Urinary bladder (tissue), 4 donors: ENCODE results near the gene TIMM10. TPM values are rescaled to one million over a fixed set of nuclear protein-coding genes. Genes with fewer than 3 reads are reported as not detected.

ENCODE experiments used
- DNase-seq: peaks from one replicate; pipeline ENCODE4 v3.0.0-alpha.2; 2015; ENCODE audit errors: extremely low spot score
- H3K27ac ChIP-seq: one replicate; pipeline ENCODE4 v1.5.1; 2013; ENCODE audit warnings: low read depth, mild to moderate bottlenecking, moderate library complexity
- H3K36me3 ChIP-seq: one replicate; pipeline ENCODE4 v1.6.1; 2013; ENCODE audit warnings: mild to moderate bottlenecking, moderate library complexity; ENCODE audit not compliant: insufficient read depth
- H3K4me1 ChIP-seq: one replicate; pipeline ENCODE4 v1.6.1; 2013; ENCODE audit warnings: mild to moderate bottlenecking, moderate library complexity; ENCODE audit not compliant: insufficient read depth
- H3K4me3 ChIP-seq: one replicate; pipeline ENCODE4 v1.5.1; 2013; ENCODE audit warnings: low read depth, low read length
- WGBS: extraction: QIAGEN DNeasy Blood & Tissue Kit; methylation state at CpG from one replicate; pipeline ENCODE4 v1.1.7; 2013; 5-methylcytosine and 5-hydroxymethylcytosine counted together
- polyA plus RNA-seq: library from polyadenylated mRNA; stranded (reverse); fragments of 200-250 nt; gene quantifications from one replicate; pipeline ENCODE4 v1.2.3, GENCODE V29; 2013
- total RNA-seq: library from RNA; depleted of rRNA; stranded (reverse); fragments of >200 nt; gene quantifications from one replicate; pipeline ENCODE4 v1.2.3, GENCODE V29; 2014
- donor health status: healthy with polysubstance abuse.
- donor health status: healthy.

TIMM10 gene
- total and polyA plus RNA-seq, 2 donors, result 14.3 to 40.7 TPM

DNA sequence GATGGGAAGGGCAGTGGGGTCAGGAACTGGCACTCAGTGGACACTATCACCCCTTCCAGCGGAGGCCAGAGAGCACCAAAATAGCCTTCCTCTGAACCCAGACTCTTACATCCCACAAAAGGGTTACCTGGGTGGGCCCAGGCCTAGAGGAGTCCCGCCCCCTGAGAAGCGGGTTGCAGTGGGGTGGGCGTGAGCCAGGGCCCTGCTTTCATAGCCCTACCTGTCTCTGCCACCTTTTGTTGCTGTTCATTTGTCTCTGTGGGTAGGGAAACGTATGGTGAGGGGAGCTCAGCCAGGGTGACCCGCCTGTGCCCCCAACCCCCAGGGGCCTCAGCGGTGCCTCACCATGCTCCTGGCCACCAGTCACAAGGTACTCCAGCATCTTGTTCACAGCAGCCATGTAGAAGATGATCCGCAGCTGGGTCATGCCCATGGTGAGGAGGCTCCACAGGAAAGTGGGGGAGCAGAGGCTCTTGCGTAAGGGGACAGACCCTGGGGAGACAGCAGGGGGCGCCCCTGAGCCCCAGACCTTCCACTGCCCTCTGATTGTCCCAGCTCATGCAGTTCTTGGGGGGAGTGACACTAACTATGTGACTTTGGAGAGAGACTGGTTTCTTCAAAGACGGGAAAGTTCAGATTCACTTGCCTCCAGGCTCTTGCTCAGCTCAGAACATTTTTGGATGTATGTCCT is 39.0 kb downstream of the TIMM10 start:
- 80% methylated on average over 11 of the region's 11 CpGs for whole genome bisulfite sequencing
- no peak overlapping the region for H3K4me3 ChIP-seq
- H3K36me3 ChIP-seq, result no peaks in the 10 kb centered on the region
- H3K4me1 ChIP-seq, result no peaks in the 10 kb centered on the region
- H3K27ac ChIP-seq, result no peak overlapping the region
- no peak for DNase-seq

DNA sequence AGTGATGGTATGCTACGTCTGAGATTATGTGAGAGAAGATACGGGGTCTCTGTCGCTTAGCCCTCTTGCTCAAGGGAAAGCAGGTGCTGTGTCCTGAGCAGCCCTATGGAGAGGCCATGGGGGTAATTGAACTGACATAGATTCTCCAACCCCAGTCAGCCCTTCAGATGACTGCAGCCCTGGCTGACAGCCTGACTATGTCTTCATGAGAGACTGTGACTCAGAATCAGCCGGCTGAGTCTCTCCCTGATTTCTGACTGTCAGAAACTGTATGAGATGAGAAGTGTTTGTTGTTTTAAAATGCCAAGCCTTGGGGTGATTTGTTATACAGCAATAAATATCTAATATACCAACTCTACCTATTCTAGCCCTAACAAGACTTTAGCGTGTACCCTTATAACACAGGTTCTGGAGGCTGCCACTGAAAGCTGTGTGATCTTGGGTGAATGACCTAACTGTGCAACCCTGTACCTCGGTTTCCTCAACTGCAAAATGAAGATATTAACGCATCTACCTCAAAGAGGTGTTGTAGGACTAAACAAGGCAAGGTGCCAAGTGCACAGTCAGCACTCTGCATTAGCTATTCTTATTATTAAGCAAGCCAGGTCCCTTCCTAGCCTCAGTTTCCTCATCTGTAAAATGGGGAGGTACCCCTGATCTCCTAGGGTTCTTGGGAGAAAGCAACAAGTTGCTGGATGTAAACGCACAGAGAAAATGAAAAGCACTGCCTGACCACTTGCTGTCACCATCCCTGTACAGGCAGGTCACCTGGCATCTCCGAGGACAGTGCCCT is 39.9 kb downstream of the TIMM10 start:
- 93% methylated on average over 9 of the region's 9 CpGs for WGBS
- no peaks in the 10 kb centered on the region for H3K4me1 ChIP-seq
- H3K36me3 ChIP-seq, result no peaks in the 10 kb centered on the region
- no peak overlapping the region for H3K4me3 ChIP-seq
- H3K27ac ChIP-seq, result no peak overlapping the region
- no peak for DNase-seq

DNA sequence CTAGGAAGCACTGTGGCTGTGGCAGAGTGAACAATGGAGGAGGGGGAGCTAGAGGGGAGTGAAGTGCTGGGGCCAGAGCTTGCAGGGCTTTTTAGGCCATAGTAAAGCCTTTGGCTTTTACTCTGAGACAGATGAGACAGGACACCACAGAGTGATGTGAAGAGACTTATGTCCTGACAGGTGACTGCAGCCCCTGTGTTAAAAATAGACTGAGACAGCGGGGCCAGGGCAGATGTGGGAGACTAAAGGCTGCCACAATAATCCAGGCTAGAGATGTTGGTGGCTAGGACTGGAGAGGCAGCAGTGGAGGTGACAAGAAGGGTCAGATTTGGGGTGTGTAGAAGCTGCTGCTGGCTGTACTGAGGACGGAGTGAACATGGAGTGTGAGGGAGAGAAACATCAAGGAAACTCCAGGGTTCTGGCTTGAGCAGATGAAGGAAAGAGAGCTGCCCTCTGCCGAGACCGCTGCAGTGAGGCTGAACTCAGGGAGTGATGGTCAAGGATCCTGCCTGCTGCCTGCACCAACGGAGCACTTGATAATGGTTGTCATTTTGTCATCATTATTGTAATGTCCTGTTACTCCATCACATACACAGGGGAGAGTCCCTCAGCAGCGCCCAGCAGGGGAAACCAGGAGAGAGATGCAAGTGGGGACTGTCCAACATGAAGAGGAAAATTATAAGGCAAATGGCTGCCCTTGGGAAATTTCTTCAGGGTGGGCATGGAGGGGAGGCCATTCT is 42.5 kb downstream of the TIMM10 start:
- Histone ChIP-seq H3K27ac (no peak overlapping the region), H3K4me1 (no peaks in the 10 kb centered on the region), H3K36me3 (no peaks in the 10 kb centered on the region), H3K4me3 (no peak overlapping the region)
- 86% methylated on average over 6 of the region's 6 CpGs for WGBS
- no peak for DNase-seq

DNA sequence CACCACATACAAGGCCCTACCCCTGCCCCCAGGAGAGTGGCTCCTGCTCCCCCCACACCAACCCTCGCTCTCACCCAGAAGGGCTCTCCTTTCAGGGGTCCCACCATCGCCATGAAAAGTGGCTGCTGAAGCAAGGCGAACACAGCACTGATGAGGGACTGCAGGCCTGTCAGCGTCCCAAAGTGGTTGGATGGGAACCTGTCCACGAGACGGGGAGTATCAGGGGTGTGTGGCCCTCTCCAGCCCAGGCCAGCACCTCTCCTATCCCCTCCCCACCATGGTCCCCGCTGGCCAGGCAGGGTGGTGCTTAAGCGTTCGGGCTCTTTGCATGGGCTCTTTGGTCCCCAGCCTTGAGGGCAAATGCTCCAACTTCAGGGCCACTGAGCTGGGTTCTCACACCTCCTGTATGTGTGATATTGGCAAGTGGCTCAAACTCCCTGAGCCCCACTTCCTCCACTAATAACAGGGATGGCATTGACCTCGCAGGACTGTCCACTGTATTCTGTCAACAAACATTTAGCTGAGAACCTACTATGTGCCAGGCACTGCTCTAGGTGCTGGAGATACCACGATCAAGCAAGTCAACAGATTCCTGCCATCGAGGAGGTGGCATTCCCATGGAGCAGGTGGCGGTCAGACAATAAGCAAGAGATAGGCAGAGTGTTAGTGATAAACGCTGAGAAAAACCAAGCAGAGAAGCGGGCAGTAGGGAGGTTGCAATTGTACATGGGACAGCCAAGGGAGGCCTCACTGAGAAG is 43.4 kb downstream of the TIMM10 start:
- peaks cover 1% of the 10 kb centered on the region for H3K4me1 ChIP-seq
- no peak overlapping the region for H3K4me3 ChIP-seq
- WGBS, result 93% methylated on average over 15 of the region's 15 CpGs
- no peak overlapping the region for H3K27ac ChIP-seq
- no peaks in the 10 kb centered on the region for H3K36me3 ChIP-seq
- no peak for DNase-seq

DNA sequence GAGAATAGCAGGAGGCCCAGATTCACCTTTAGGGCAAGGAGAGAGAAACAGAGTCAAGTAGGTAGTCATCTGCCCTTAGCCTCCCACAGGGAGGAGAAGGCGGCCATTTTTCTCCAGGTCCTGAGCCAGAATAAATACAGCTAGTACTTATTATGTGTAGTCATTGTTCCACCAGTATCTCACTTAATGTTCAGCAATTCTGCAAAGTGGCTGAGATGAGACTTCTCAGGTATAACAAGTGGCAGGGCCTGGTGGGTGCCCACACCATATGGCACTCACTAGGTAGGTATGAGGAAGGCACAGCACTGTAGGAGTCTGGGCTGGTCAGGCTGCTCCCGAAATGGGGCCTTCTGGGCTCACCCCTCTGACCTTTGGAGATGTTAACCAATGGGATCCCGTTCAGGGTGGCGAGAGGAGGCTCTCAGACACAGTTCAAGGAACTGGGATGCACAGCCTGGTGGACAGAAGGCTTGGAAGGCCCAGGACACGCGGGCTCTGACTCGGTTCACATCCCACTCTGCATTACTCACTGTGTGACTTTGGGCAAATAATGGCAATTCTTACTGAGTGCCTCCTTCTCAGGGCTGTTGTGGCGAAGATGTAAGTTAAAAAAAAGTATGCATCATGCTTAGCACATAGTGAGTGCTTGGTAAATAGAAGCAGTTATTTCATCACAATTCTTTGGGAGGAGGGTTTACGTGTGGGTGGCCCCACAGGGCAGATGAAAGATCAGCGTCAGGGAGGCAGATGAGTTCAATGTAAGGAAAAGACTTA is 45.1 kb downstream of the TIMM10 start:
- no peaks in the 10 kb centered on the region for H3K36me3 ChIP-seq
- no peak overlapping the region for H3K27ac ChIP-seq
- H3K4me3 ChIP-seq, result no peak overlapping the region
- H3K4me1 ChIP-seq, result peaks cover 1% of the 10 kb centered on the region
- DNase-seq, result no peak
- WGBS, result 87% methylated on average over 10 of the region's 10 CpGs

DNA sequence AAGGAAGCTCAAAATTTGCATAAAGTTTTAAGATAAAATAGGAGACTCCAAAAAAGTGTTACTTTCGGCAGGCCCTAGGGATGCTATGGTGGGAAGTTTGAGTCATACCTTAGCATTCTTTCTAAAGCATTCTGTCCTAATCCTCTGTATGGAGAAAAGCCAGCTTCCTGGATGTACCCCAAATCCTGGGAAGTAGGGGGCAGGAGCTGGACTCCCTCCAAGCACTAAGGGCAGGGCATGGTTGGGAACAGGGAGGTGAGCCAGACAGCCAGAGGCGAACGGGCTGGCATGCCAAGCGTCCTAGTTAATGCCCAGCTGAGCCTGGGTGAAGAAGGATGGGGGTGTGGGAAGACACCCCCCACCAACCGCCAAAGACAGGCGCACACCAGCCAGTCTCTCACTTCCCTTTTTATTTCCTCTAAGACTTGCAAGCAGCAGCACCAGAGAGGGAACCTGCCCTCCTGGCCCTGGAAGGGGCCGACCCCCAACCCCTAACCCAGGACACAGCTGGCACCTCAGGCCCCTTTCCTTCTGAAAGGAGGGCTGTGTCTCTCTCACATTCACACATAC is 46.3 kb downstream of the TIMM10 start:
- Histone ChIP-seq H3K4me3 (no peak overlapping the region), H3K4me1 (peaks cover 1% of the 10 kb centered on the region), H3K36me3 (no peaks in the 10 kb centered on the region), H3K27ac (no peak overlapping the region)
- no peak for DNase-seq
- WGBS, result 74% methylated on average over 7 of the region's 7 CpGs

DNA sequence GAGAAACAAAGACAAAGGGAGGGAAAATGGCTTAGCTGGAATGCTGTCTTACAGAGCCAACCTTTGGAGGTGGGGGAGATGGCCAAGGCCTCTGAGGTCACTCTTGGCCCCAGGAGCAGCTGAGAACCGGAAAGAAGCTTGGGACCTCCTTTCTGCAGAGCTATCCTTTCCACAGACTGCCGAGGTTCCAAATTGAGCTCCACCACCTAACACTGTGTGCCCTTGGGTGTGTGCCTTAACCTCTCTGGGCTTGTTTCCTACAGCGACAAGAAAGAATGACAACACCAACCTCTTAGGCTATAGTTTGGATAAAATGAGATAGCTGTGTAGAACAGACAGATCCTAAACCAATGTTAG is 47.0 kb downstream of the TIMM10 start:
- peaks cover 1% of the 10 kb centered on the region for H3K4me1 ChIP-seq
- H3K4me3 ChIP-seq, result no peak overlapping the region
- 64% methylated on average over 3 of the region's 3 CpGs for WGBS
- H3K27ac ChIP-seq, result no peak overlapping the region
- no peaks in the 10 kb centered on the region for H3K36me3 ChIP-seq
- no peak for DNase-seq

DNA sequence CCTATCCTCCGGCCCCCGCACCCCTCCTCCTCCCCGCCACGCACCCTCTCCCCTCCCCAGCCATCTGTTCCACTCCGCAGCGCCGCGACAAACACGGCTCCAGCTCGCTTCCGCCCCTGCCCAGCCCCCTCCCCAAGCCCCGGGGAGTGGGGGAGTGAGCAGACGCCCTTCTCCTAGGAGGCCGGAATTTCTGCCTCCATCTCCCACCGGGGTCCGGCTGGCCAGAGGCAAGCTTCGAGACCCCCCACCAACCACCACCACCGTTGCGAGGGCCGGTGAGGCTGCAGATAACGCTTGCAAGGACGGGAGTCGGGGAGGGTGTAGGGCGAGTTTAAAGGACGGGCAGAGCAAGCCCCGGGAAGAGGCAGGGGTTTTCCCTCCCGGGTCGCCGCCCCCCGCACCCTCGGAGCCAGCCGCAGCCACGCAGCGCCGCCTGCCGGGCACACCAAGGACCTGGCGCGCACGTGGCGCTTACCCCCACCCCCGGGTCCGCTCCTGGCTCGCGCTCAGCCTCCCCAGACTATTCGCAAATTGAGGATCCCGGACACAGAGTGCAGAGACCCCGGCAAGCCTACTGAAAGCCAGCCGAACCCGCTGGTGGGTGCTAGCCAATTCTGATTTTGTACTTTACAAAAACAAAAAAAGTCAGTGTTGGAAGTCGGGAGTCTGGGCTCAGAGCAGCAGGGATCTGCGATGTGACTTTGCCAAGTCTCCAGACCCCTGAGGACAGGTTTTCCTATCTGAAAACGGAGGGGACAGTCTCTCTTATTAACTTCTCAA is 47.6 kb downstream of the TIMM10 start:
- Histone ChIP-seq H3K36me3 (no peaks in the 10 kb centered on the region), H3K27ac (no peak overlapping the region), H3K4me3 (no peak overlapping the region), H3K4me1 (peaks cover 1% of the 10 kb centered on the region)
- 4% methylated on average over 52 of the region's 52 CpGs for WGBS
- DNase-seq, result no peak

DNA sequence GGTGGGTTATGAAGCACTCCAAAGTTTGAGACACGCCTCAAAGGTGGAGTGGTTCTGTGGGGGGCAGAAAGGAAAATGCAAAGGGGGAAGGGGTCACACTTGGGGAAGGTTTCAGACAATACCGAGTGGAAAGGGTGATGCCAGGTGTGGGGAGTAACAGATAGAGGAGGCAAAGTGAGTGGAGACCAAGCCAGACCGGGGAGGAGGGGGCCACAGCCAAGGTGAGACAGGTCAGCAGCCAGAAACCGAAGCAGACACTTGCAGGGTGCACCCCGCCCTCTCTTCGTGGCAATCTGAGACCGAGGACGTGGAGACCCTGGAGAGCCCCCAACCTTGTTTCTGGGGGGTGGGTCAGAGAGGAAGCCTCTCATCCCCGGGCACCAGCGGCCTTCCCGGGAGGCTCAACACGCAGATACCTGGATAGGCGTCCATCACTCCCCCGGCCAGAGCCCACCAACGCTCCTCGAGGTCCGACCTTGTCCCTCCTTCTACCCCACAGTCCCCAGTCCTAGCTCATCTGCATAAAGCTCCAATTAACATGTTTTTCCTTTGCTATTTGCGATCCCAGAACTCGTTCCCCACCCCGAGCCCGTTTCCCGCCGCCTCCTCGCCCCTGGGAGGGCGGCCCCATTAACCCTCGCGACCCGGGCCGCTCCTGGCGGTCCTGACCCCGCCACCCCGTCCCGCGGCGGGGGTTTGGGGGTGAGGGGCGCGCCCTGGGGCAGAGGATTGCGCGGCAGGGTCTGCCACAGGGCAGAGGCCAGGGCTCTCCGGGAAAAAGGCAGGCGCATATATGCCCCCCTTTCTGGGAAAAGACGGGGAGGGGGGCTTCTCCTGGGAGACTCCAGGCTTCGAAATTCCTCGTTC is 48.4 kb downstream of the TIMM10 start:
- Histone ChIP-seq H3K27ac (no peak overlapping the region), H3K4me3 (no peak overlapping the region), H3K4me1 (peaks cover 1% of the 10 kb centered on the region), H3K36me3 (no peaks in the 10 kb centered on the region)
- 18% methylated on average over 44 of the region's 44 CpGs for WGBS
- no peak for DNase-seq

DNA sequence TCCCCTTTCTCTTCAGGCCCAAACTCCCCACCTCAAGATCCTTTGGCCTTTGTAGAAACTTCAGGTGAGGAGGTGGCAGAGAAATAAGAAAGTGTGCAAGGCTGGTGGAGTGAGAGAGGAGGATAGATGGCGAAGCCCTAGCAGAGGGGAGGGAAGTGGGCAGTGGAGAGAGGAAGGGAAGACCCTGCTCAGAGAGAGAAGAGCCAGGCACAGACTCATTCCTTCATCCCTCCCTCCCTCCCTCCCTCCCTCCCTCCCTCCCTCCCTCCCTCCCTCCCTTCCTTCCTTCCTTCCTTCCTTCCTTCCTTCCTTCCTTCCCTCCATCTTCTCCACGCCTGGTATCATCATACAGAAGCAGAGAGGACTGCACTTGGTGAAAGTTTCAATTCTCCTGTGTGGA is 49.2 kb downstream of the TIMM10 start:
- no peak for DNase-seq
- Histone ChIP-seq H3K4me3 (no peak overlapping the region), H3K27ac (no peak overlapping the region), H3K4me1 (peaks cover 1% of the 10 kb centered on the region), H3K36me3 (no peaks in the 10 kb centered on the region)
- WGBS, result 53% methylated on average over 2 of the region's 2 CpGs

DNA sequence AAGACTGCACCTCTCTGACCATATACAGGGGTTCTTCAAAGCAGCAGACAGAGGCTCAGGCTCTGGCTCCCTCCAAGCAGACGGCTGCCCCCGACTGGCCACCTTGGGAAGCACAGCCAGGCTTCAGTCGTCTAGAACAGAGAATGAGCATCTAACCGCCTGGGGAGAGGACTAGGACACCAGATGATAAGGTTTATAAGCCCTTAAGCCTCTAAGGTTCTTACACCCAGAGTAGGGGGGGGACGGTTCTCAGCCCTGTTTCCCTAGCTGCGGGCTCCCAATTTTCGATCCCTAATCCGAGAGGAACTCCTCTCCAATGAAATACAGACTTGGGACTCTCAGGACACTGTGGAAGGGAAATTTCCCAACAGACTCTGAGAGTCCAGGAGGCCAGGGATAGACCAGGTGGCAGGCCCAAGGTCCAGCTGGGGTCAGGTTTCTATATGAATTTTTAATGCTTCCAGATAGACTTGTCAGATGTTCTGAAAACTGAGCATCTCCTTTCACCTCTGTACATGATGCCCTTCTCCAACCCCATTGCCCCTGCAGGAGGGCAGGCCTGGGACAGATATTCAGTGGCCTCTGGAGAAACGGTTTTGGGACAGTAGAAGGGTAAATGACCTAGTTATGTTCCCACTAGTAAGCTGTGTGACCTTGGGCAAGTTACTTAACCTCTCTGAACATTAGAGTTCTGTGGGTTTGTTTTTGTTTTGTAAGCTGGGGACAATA is 50.0 kb downstream of the TIMM10 start:
- H3K27ac ChIP-seq, result no peak overlapping the region
- WGBS, result 29% methylated on average over 9 of the region's 9 CpGs
- H3K4me3 ChIP-seq, result no peak overlapping the region
- H3K4me1 ChIP-seq, result peaks cover 4% of the 10 kb centered on the region
- no peaks in the 10 kb centered on the region for H3K36me3 ChIP-seq
- no peak for DNase-seq
